Fibroblast of lung (primary cell): ENCODE results near the gene BAZ1A.

Experiments
- CTCF ChIP-seq, 2 donors: IDR thresholded peaks in 1 of 2; conservative IDR thresholded peaks in 1 of 2; 1 replicate in 1 of 2; 2 replicates in 1 of 2; pipeline ENCODE4 v1.5.1; 2011 to 2012; ENCODE audit warnings: low read length in 2 of 2, control low read depth in 1 of 2, inconsistent platforms in 1 of 2, low read depth in 1 of 2, mild to moderate bottlenecking in 1 of 2
- EZH2 ChIP-seq: IDR thresholded peaks from 2 replicates; pipeline ENCODE4 v1.5.1; 2012; ENCODE audit warnings: low read length, control low read depth, mild to moderate bottlenecking; ENCODE audit errors: missing control alignments

DNA sequence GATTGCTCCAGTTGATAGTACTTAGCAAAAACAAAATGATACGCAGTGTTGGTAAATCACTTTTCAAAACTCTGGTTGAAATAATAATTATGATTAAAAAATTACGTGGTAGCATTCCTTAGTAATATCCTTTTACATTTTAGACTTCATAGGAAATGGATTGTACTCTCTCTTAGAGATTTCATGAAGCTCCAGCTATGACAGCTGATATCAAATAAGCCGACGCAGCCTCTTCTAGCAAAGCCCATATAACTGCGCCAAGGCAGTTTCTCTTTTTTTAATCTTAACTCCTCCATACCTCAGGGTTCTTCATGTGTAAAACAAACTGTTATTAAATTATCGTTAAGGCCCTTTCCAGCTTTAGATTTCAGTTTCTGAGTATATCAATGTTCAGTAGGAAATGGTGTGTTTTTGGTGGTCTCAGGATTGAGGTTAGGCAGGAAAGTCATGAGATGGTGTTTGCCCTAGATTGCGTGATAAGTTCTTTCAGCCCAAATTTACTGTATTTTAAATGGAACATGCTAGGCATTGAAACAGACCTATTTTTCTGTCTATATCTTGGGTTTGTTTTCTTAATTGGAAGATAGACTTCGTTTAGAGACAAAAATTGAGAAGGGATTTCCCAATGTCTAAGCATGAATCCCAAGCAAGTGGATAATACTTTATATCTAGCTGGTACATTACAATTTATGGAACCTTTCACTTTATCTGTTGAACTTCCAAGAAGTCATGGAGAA is 159.9 kb downstream of the BAZ1A start:
- no peak for TF ChIP-seq CTCF (conservative IDR thresholded peaks at IDR 0.05 in 1 of 2, IDR thresholded peaks at IDR 0.05 in 1 of 2; ENCODE audit: low read depth in 1 of 2, low read length in 2 of 2)
- no peak for TF ChIP-seq EZH2
